ENCODE results near the gene WDFY2.
A peak's percentile ranks its signal among the peaks of the same experiment; 100 is the strongest.

Gene WDFY2

DNA sequence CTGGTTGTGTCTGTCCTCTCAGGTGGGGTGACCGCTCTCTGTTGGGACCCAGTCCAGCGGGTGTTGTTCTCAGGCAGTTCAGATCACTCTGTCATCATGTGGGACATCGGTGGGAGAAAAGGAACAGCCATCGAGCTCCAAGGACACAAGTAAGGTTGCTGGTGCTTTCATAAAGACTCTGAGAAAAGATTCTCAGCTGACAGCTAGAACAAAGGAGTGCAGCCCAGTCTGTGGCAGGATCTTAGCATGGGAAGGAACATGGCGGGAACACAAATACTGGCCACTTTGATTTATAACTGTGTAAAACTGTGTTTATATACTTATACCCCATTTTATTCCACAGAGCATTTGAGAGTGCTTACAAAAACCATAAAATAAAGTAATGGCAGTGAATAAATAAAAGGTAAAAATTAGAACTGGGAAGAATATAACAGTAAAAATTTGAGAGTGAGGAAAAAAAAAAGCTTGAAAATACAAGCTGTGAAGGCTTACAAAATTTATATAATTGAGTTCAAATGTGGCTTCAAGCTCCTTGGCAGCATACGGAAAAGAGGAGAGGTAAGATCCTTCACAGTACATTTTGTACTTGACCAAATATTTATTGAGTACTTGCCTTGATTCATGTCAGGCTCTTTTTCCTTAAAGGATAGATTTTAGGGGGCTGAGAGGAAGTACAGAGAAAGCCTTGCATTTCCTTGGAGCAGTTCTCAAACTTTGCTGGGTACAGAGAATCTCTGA, 154.9 kb downstream of the WDFY2 start:
- no peak for DNase-seq (ENCODE audit: low read depth in 2 of 2)

DNA sequence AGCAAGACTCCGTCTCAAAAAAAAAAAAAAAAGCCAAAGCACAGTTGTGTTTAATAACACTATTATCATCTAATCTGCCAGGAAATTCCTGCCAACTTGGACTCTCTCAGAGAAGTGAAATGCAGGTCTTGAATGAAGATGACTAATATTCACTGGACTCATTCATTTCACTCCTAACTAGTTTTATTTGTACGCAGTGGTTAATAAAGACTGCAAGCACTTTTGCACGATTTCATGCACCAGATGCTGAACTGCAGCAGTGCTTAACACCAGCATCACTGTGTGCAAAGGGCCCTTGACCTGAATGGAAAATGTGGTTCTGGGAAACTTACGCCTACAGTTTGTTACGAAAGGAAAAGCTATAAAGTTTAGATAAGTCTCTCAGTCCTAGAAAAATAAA, 156.4 kb downstream of the WDFY2 start:
- DNase-seq (ENCODE audit: low read depth in 2 of 2): no peak

DNA sequence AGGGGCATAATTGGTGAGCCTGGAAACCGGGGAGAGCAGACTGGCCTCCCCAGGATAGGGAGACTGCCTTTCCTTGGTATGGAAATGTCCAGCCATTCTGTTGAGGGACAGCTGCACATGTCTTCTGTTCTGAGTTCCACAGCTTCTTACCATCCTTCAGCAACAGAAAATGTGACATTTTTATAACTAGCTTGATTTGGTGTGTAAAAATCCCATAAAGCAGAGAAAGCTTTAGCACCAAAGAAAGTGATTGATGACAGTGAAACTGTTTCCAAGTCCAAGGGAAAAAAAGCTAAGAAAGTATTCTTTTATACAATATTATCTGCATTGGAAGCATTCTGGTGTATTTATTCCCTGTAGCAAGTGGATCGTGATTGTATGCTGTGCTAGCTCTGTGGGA, 157.8 kb downstream of the WDFY2 start:
- DNase-seq (ENCODE audit: low read depth in 2 of 2): no peak

DNA sequence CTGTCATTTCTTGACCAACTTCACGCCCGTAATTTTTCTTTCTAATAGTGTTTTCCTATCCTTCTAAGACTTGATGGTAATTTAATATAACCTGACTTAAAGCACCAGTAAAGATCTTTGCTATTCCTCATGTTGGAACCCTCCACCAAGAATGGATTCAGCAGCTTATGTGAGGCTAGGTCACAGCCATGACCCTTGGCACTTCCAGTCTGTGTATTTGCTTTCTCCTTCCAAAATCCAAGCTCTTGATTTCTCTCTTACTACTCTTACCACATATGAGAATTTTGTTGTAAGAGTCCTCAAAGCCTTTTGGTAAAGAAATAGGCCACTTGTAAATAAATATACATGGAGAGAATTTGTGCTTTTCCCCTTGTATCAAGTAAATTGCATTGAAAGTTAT, 158.3 kb downstream of the WDFY2 start:
- no peak for DNase-seq (ENCODE audit: low read depth in 2 of 2)

DNA sequence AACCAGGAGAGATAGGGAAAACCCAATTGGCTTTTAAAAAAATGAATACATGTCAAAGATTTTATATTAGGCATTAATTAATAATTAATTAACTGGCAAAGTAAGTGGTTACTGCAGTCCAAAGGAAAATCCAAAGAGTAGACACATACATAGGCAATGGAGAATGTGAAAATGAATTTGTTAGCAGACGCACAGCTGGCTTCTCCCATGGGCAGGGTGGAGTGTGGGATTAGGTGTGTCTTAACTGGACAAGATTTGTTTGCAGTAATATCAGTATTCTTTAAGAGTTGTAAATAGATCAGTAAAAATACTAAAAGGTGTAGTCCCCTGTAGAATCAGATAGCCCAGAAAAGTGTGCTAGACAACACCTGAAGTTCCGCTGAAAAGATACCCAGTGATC, 161.0 kb downstream of the WDFY2 start:
- no peak for DNase-seq (ENCODE audit: low read depth in 2 of 2)

DNA sequence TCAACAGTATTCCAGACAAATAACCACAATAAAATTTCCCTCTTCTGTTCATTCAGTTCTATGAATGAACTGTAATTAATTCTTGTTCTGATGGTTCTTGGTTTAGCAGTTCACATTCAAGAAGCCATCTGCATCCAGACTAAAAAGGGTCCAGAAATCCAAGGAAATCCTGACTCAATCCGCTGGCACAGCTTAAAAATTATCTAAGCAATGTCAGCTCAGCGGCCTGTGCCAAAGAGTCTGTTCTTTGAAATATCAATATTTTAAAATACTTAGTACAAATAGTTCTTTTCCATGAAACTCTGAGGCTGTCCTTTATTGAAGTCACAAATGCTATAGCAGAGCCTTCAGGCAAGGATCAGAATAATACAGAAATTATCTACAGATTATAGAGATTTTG, 162.5 kb downstream of the WDFY2 start:
- DNase-seq (ENCODE audit: low read depth in 2 of 2): no peak

DNA sequence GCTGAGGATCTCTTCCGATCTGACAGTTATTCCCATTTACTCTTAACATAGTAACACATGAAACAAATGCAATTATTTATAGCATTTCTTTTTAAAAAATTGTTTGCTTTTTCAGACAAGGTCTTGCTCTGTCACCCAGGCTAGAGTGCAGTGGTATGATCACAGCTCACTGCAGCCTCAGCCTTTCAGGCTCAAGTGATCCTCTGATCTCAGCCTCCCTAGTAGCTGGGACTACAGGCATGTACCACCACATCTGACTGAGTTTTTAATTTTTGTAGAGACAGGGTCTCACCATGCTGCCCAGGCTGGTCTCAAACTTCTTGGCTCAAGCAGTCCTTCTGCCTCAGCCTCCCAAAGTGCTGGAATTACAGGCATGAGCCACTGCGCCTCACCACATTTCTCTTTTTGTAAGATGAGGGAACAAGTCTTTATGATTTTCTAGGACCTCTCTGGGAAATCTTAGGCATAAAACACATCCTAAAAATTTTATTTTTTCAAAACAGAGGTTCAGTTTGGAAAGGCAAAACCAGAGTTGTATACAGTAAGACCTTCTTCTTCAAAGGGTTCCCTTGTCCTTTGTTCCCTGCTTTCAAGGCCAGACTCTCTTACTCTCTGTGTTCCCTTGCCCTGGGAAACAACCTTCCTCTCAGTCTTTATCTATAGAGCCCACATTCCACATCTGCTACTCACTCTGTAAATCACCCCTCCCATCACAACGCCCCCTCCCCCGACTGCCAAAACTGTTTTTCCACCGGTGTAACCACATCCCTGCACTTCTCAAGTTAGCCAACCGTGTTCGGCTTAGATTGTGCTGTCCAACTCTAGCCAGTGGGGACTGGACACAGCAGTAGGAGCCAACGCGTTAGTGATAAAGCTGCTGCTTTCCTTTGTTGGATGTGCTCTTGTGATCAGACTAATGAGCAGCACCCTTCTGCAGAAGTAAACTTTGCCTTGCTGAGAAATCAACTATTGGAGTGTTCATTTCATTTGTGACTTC, 163.5 kb downstream of the WDFY2 start:
- DNase-seq (ENCODE audit: low read depth in 2 of 2): no peak

DNA sequence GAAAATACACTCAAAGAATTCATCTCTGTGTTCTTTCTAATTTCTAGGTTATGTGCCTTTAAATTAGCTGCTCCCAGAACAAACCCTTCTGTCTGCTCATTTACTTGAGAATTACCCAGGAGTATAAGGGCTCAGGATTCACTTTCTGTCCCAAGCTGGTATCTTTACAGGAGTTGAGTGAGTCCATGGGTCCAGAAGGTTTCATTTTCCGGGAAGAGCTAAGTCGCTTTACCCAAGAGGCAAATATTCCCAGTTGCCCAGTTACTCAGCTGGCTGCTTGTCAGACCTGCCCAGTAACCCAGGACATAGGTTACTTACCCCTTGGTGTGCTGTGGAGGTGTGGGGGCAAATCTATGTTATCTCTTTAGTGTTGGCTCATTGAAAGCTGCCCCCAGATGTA, 172.4 kb downstream of the WDFY2 start:
- no peak for DNase-seq (ENCODE audit: low read depth in 2 of 2)

DNA sequence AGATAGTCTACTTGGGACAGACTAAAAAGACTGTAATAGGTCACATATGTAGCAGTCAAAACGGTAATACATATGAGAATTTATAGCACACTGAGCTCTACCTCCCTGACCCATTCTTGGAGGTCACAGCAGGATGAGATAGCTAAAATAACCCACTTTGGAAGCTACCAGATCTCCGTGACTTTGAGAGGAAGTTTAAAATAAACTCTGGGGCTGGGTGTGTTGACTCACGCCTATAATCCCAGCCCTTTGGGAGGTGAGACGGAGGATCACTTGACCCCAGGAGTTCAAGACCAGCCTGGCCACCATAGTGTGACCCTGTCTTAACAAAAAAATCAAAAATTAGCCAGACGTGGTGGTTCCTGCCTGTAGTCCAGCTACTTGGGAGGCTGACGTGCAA, 174.4 kb downstream of the WDFY2 start:
- DNase-seq (ENCODE audit: low read depth in 2 of 2): no peak

DNA sequence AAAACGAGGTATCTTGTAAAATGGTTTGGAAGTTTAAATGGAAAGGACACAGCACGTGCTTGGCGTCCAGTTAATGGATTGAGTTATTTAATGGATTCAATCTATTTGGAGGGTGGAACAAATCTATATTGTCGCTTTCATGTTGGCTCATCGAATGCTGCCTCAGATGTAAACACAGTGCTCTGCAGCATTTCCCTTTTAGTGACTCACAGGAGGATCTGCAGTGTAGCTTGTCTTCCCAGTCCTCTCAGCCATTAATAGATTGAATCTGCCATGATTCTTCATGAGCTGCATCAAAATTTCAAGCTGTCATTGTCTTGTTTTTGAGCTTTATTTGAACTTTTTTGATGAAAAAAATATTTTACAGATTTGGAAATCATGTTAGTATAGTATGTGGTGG, 175.0 kb downstream of the WDFY2 start:
- DNase-seq (ENCODE audit: low read depth in 2 of 2): no peak

DNA sequence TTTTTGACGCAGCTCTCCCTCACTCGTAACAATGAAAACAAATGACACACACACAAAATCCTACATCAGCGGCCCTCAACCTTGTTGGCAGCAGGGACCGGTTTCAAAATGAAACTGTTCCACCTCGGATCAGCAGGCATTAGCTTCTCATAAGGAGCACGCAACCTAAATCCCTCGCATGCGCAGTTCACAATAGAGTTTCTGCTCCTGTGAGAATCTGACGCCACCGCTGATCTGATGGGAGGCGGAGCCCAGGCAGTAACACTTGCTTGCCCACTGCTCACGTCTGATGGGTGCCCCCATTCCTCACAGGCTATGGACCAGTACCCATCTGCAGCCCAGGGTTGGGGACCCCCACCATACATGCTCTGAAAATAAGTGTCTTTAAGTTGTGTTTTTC, 176.3 kb downstream of the WDFY2 start:
- no peak for DNase-seq (ENCODE audit: low read depth in 2 of 2)

DNA sequence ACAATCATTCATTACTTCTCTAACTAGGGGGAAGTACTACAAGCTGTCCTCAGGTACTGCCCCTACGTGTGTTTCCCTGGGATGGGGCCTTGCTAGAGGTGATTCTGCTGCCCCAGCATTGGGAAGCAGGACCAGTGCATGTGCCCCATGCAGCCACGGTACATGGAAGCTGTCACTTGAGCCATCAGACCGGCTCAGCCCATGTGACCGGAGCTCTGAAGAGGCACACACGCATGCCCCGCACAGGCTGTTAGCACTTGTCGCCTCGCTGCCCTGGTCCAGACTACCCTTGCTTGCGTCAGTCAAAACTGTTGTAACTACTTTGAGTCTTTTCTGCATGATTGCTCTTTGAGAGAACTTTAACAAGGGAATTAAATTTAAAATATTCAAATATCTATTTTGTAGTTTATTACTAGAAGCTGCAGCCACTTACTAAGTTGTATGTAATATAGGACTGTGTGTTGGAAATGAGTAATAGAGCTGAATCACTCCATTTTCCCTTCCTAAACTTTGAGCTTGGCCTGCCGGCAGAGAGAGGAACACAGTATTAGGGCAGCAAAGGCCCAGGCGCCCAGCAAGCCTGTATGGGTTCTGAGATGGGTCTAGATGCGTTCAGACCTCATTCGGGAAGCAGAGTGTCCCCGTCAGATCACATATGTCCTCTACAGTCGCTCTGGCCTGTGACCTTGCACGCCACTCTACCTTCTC, 177.5 kb downstream of the WDFY2 start:
- no peak for DNase-seq (ENCODE audit: low read depth in 2 of 2)

DNA sequence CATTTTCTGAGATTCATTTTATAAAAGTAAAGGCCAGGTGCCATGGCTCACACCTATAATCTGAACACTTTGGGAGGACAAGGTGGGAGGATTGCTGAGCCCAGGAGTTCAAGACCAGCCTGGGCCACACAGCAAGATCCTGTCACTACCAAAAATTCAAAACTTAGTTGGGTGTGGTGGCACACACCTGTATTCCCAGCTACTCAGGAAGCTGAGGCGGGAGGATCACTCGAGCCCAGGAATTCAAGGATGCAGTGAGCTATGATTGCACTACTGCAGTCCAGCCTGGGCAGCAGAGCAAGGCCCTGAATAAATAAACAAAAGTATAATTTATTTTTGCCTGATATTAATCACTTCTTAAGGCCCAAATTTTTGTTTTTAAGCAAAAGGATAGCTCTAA, 179.2 kb downstream of the WDFY2 start:
- DNase-seq (ENCODE audit: low read depth in 2 of 2): no peak

DNA sequence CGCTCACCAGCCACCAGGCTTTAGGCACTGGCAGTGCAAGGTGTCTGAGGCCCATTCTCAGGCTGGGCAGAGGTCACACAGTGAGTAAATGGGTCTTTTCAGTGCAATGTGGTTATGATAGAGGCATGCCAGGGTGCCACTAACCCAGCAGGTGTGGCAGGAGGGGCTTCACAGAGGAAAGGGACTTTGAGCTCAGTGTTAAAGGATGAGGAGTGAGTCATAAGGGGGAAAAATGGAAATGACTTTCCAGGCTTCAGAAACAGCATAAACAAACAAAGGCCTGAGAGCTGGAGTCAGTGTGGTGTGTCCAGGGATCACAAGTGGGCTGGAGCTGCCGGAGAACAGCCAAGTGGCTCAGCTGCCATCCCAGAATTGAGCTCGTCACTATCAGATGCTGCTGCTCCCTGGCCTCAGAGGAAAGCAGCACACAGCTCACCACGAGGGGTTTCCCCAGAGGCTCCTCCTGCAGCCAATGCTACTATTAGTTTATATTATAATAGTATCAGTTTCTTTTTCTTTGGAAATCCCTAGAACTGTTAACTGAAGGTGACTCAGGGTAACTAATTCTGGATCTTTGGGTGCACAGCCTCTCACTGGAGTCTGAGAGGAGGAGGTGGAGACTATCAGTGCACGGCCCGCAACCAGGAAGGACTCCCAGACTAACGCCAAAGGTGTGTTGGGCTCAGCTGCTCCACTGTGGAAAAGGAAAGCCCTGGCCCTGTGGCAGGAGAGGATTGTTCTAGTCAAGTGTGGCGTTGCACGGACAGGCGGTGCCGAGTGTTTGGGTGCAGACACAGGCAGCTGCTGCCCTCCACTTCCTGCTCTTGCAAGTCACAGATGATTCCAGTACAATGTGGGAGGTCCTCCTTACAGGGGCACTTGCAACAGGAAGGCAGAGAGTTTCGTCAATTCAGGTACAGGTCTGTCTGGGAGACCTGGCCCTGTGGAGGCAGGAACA, 180.2 kb downstream of the WDFY2 start:
- peak; percentile 42 to 47 for DNase-seq (ENCODE audit: low read depth in 2 of 2)

DNA sequence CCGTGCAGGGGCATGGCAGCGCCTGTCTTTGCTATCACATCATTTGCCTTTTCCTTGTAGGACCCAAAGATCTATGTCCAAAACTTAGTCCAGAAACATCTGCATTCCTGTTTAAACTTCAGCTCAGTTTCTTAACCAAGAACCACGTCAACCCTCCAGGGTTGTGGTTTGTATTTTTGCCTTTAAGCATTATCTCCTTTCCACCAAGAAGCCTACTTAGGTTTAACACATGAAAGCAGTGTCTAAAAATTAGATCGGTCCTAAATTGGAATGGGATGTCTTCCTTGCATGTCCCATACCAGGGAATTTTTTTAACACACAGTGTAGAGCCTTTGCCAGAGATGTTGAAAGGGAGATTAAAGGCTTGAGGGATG, 180.9 kb downstream of the WDFY2 start:
- no peak for DNase-seq (ENCODE audit: low read depth in 2 of 2)

DNA sequence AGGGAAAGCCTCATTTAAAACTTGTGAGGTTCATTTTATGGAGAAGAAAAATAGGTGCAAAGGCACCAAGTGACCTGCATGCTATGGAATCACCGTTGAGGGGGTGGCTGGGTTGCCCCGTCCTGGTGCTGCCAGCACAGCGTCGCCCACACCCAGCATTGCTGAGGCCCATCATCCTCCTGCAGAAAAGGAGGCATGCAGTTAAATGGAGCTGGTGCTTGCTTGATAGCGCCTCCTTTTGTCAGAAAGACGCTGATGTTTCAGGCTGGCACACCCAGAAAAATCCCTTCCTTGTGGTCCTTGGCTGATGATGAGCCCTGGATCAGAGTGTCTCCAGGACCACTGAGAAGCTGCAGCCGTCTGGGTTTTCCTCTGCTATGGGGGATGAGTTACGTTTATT, 182.8 kb downstream of the WDFY2 start:
- DNase-seq (ENCODE audit: low read depth in 2 of 2): no peak

DNA sequence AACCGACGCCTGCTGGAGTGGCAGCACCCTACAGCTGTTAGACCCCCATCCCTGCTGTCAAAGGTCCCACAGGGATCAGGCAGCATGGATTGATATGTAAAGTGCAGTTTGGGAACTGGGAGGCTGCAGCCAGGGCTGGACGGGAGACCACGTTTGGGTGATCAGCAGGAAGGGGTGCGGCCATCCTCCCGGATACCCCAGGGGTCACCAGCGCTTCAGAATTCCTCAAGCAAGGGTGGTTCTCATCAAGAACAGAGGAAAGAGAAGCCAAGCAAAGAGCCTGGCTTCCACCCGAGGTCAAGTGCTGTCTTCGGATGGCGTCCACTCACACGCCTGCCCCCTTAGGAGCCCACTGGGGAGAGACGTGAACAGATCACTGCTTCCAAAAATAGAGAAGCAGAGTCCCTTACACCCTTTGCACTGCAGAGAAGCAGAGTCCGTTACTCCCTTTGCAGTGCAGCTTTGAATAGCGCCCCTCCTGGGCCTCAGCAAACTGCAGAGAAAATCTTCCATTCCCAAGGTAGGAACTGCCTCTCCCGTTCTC, 184.2 kb downstream of the WDFY2 start:
- no peak for DNase-seq (ENCODE audit: low read depth in 2 of 2)

DNA sequence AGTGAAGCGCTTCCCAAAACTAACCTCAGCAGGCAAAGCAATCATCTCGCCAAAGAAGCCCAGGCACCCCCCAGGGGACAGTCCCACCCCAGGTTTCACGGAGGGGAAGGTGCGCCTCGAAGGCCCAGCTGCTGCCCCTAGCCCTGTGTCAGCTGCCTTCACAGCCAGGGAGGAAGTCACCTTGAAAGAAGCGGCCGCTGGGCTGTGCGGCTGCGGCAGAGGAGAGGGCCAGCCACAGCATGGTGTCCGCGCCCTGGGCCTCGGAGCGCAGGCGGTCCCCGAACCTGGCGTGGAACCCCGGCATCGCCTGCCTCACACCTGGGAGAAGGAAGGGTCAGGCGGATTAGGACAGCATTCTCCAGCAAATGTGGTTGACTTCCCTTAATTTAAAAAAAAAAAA, 184.7 kb downstream of the WDFY2 start:
- DNase-seq (ENCODE audit: low read depth in 2 of 2): no peak

DNA sequence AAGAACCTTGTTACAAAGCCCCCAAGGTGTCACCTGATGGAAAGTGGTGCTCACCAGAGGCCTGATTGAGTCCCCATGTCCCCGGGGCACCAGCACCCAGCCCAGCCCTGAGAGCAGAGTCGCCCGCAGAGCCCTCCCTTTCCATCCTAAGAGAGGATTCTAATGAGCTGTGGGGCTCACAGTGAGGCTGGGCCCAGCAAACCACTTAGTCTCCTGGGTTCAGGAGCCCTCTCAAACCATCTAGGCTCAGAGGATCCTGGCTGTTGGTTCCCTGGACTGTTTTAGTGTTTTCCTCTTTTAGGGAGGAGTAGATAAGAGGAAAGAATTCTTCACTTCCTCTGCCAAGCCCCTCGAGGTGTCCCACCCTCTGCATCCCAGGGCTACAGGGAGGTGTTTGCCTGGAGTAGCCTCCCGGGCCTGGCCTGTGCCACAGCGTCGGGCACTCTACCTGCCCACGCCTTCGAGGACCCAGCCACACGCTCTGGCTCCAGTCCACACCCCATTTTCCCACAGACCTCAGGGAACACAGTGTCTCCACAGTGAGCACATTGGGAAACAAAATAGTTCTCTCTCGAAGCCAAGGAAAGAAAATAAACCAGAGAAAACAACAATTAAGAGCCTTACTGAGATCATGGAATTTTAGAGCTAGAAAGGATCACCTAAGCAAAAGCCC, 185.3 kb downstream of the WDFY2 start:
- DNase-seq (ENCODE audit: low read depth in 2 of 2): no peak

DNA sequence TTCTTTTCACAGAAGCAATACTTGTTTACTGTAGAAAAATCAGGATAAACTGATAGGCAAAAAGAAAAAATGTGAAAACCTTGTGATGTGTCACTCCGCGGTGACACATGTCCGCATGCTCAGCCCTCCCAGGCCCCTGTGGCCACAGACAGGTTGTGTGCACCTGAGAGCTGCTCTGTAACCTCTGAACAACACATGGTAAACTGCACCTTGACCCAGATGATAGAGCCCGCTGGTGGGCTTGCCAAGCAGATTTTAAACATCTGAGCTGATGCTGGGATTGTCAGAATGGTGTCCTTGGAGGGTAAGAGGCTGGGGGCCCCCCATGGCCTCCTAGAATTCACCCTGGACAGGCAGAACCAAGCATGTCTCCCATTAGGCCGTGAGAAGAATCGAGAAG, 185.9 kb downstream of the WDFY2 start:
- no peak for DNase-seq (ENCODE audit: low read depth in 2 of 2)
